Measurements from ENCODE around the gene RBM44. TPM values are rescaled to one million over a fixed set of nuclear protein-coding genes. Genes with fewer than 3 reads are reported as not detected.

The RBM44 gene
- total and polyA plus RNA-seq, 7 experiments from 2014 or later: 0.06 to 3.1 (median 0.84) TPM; not detected in 1

- ChIA-PET POLR2A (interaction anchor here (0.9 kb wide), 1 partner anchor 405 kb away, joined by 3 read pairs; no protein-coding TSS in a partner anchor), CTCF (interaction anchor here (0.9 to 2.1 kb wide), 10 partner anchors 41 to 407 kb away, joined by 3 to 12 read pairs (median 3); no protein-coding TSS in a partner anchor)
- Histone ChIP-seq H3K4me3 (ENCODE audit: low read length) (no peak overlapping the region), H3K4me1 (ENCODE audit: control insufficient read depth in 2 of 2, insufficient read depth in 2 of 2, low read length in 2 of 2) (no peaks in the 10 kb centered on the region), H3K36me3 (ENCODE audit: control insufficient read depth in 2 of 3, insufficient read depth in 3 of 3, low read length in 3 of 3) (no peaks in the 10 kb centered on the region), H3K9me3 (ENCODE audit: control insufficient read depth in 2 of 3, low read length in 3 of 3) (no peaks in the 10 kb centered on the region), H3K27me3 (ENCODE audit: control insufficient read depth in 2 of 2, insufficient read depth in 2 of 2, low read length in 2 of 2) (peaks cover 4 to 6% of the 10 kb centered on the region in 2 donors), H3K27ac (ENCODE audit: low read depth, low read length) (no peak overlapping the region)
- Mint-ChIP-seq H3K27me3 (peaks cover 23 to 63% (median 29%) of the 10 kb centered on the region in 5 donors), H3K36me3 (peaks cover 0 to 6% (median 0%) of the 10 kb centered on the region in 5 donors), H3K27ac (peak overlapping the region in 2 of 9 donors; percentile 72 to 73), H3K9me3 (no peaks in the 10 kb centered on the region), H3K4me3 (peak overlapping the region; percentile 46 to 86 (median 71)), H3K4me1 (peaks cover 0 to 15% (median 13%) of the 10 kb centered on the region in 7 donors)
- ATAC-seq (peak; percentile 76), DNase-seq (peak in 7 of 9 donors; percentile 26 to 51 (median 44))
- intact Hi-C loops (cut with micrococcal nuclease): loop anchor here (1.0 to 10.0 kb wide), 11 partner anchors 40 to 604 kb away; partner anchors contain the start of genes ERFE (in 1 of the 2), KLHL30 (in 1 of the 2) and SCLY (in 1 of the 2)
Measured at GRCh38 chr2:237858294-237859081, 59.9 kb downstream of the RBM44 start.

- Histone ChIP-seq H3K9me3 (ENCODE audit: control insufficient read depth in 2 of 3, low read length in 3 of 3) (no peaks in the 10 kb centered on the region), H3K27me3 (ENCODE audit: control insufficient read depth in 2 of 2, insufficient read depth in 2 of 2, low read length in 2 of 2) (peaks cover 4 to 6% of the 10 kb centered on the region in 2 donors), H3K27ac (ENCODE audit: low read depth, low read length) (no peak overlapping the region), H3K4me1 (ENCODE audit: control insufficient read depth in 2 of 2, insufficient read depth in 2 of 2, low read length in 2 of 2) (no peaks in the 10 kb centered on the region), H3K36me3 (ENCODE audit: control insufficient read depth in 2 of 3, insufficient read depth in 3 of 3, low read length in 3 of 3) (no peaks in the 10 kb centered on the region), H3K4me3 (ENCODE audit: low read length) (no peak overlapping the region)
- no peaks in the 10 kb centered on the region for H3K9me3 Mint-ChIP-seq
- ATAC-seq: no peak
- ChIA-PET POLR2A (no interaction called here), CTCF (interaction anchor here (1.0 to 2.1 kb wide), 6 partner anchors 45 to 406 kb away, joined by 3 to 12 read pairs (median 3); no protein-coding TSS in a partner anchor)
- H3K4me3 Mint-ChIP-seq: peak overlapping the region; percentile 32 to 86 (median 71)
- H3K27me3 Mint-ChIP-seq: peaks cover 23 to 63% (median 29%) of the 10 kb centered on the region in 5 donors
- intact Hi-C loops (cut with micrococcal nuclease): loop anchor here (2.0 to 10.0 kb wide), 6 partner anchors 64 to 604 kb away; partner anchors contain the start of genes ERFE (in 1 of the 2) and KLHL30 (in 1 of the 2)
- H3K27ac Mint-ChIP-seq: no peak overlapping the region
- H3K4me1 Mint-ChIP-seq: peaks cover 0 to 15% (median 13%) of the 10 kb centered on the region in 7 donors
- no peak for DNase-seq
- H3K36me3 Mint-ChIP-seq: peaks cover 0 to 6% (median 0%) of the 10 kb centered on the region in 5 donors
Measured at GRCh38 chr2:237859082-237859433, 60.5 kb downstream of the RBM44 start.

- H3K4me3 ChIP-seq (ENCODE audit: low read length): no peak within 1 kb of the TSS
- H3K9me3 Mint-ChIP-seq: no peaks in the 10 kb centered on the region
- H3K27me3 ChIP-seq (ENCODE audit: control insufficient read depth in 2 of 2, insufficient read depth in 2 of 2, low read length in 2 of 2): peaks cover 4 to 6% of the 10 kb centered on the region in 2 donors
- intact Hi-C loops (cut with micrococcal nuclease): loop anchor here (2.0 to 10.0 kb wide), 6 partner anchors 63 to 603 kb away; partner anchors contain the start of genes ERFE (in 1 of the 2) and KLHL30 (in 1 of the 2)
- no peaks in the 10 kb centered on the region for H3K4me1 ChIP-seq (ENCODE audit: control insufficient read depth in 2 of 2, insufficient read depth in 2 of 2, low read length in 2 of 2)
- H3K9me3 ChIP-seq (ENCODE audit: control insufficient read depth in 2 of 3, low read length in 3 of 3): no peaks in the 10 kb centered on the region
- ChIA-PET CTCF (interaction anchor here (0.7 kb wide), 1 partner anchor 403 kb away, joined by 3 read pairs; no protein-coding TSS in a partner anchor), POLR2A (no interaction called here)
- ATAC-seq: peak; percentile 41
- H3K4me3 Mint-ChIP-seq: peak within 1 kb of the TSS; percentile 47 to 86 (median 72)
- peak in 1 of 9 donors; percentile 45 for DNase-seq
- H3K27ac Mint-ChIP-seq: peak within 1 kb of the TSS in 2 of 9 donors; percentile 72 to 73
- peaks cover 0 to 6% (median 0%) of the 10 kb centered on the region in 5 donors for H3K36me3 Mint-ChIP-seq
- no peaks in the 10 kb centered on the region for H3K36me3 ChIP-seq (ENCODE audit: control insufficient read depth in 2 of 3, insufficient read depth in 3 of 3, low read length in 3 of 3)
- H3K27me3 Mint-ChIP-seq: peaks cover 23 to 63% (median 29%) of the 10 kb centered on the region in 5 donors
- H3K4me1 Mint-ChIP-seq: peaks cover 0 to 15% (median 13%) of the 10 kb centered on the region in 7 donors
- no peak within 1 kb of the TSS for H3K27ac ChIP-seq (ENCODE audit: low read depth, low read length)
Measured at GRCh38 chr2:237859533-237860272, 61.1 kb downstream of the RBM44 start, which contains the start of gene RAMP1. Gene RAMP1, plus strand, starts transcription at chr2:237859623. Its CDS starts 53 bp downstream, at chr2:237859676.

- no peak overlapping the region for H3K4me3 ChIP-seq (ENCODE audit: low read length)
- peaks cover 4 to 6% of the 10 kb centered on the region in 2 donors for H3K27me3 ChIP-seq (ENCODE audit: control insufficient read depth in 2 of 2, insufficient read depth in 2 of 2, low read length in 2 of 2)
- no peak overlapping the region for H3K27ac Mint-ChIP-seq
- ATAC-seq: no peak
- no peaks in the 10 kb centered on the region for H3K4me1 ChIP-seq (ENCODE audit: control insufficient read depth in 2 of 2, insufficient read depth in 2 of 2, low read length in 2 of 2)
- peaks cover 0 to 6% (median 0%) of the 10 kb centered on the region in 5 donors for H3K36me3 Mint-ChIP-seq
- ChIA-PET POLR2A (no interaction called here), CTCF (interaction anchor here (0.7 kb wide), 2 partner anchors 208 to 402 kb away, joined by 3 read pairs; no protein-coding TSS in a partner anchor)
- no peaks in the 10 kb centered on the region for H3K9me3 ChIP-seq (ENCODE audit: control insufficient read depth in 2 of 3, low read length in 3 of 3)
- peaks cover 0 to 15% (median 13%) of the 10 kb centered on the region in 7 donors for H3K4me1 Mint-ChIP-seq
- peaks cover 23 to 59% (median 29%) of the 10 kb centered on the region in 5 donors for H3K27me3 Mint-ChIP-seq
- DNase-seq: no peak
- intact Hi-C loops (cut with micrococcal nuclease): no loop called here
- H3K27ac ChIP-seq (ENCODE audit: low read depth, low read length): no peak overlapping the region
- H3K9me3 Mint-ChIP-seq: no peaks in the 10 kb centered on the region
- no peaks in the 10 kb centered on the region for H3K36me3 ChIP-seq (ENCODE audit: control insufficient read depth in 2 of 3, insufficient read depth in 3 of 3, low read length in 3 of 3)
- peak overlapping the region; percentile 25 to 83 (median 65) for H3K4me3 Mint-ChIP-seq
Measured at GRCh38 chr2:237860273-237860935, 61.8 kb downstream of the RBM44 start.

- H3K4me3 ChIP-seq (ENCODE audit: low read length): no peak overlapping the region
- Mint-ChIP-seq H3K27ac (no peak overlapping the region), H3K9me3 (no peaks in the 10 kb centered on the region), H3K27me3 (peaks cover 22 to 48% (median 29%) of the 10 kb centered on the region in 5 donors), H3K4me1 (peaks cover 0 to 19% (median 13%) of the 10 kb centered on the region in 7 donors), H3K36me3 (peaks cover 0 to 6% (median 0%) of the 10 kb centered on the region in 5 donors), H3K4me3 (no peak overlapping the region)
- H3K4me1 ChIP-seq (ENCODE audit: control insufficient read depth in 2 of 2, insufficient read depth in 2 of 2, low read length in 2 of 2): no peaks in the 10 kb centered on the region
- H3K27me3 ChIP-seq (ENCODE audit: control insufficient read depth in 2 of 2, insufficient read depth in 2 of 2, low read length in 2 of 2): peaks cover 4 to 6% of the 10 kb centered on the region in 2 donors
- intact Hi-C loops (cut with micrococcal nuclease): no loop called here
- H3K36me3 ChIP-seq (ENCODE audit: control insufficient read depth in 2 of 3, insufficient read depth in 3 of 3, low read length in 3 of 3): no peaks in the 10 kb centered on the region
- ChIA-PET CTCF (interaction anchor here (1.1 kb wide), 1 partner anchor 401 kb away, joined by 4 read pairs; no protein-coding TSS in a partner anchor), POLR2A (no interaction called here)
- H3K9me3 ChIP-seq (ENCODE audit: control insufficient read depth in 2 of 3, low read length in 3 of 3): no peaks in the 10 kb centered on the region
- DNase-seq (no peak), ATAC-seq (no peak)
- no peak overlapping the region for H3K27ac ChIP-seq (ENCODE audit: low read depth, low read length)
Measured at GRCh38 chr2:237861875-237862527, 63.4 kb downstream of the RBM44 start.

All from naive thymus-derived CD4-positive, alpha-beta T cell (primary cell).